ENCODE data around the gene DPP6. TPM values are rescaled to one million over a fixed set of nuclear protein-coding genes. Genes with fewer than 3 reads are reported as not detected.
A peak's percentile ranks its signal among the peaks of the same experiment; 100 is the strongest.

The DPP6 gene
- total and polyA plus RNA-seq, 2 of the 8 experiments (the other 6 are each of a cell fraction or from before 2014, with no cell fraction given): 4.7 to 6.8 TPM

DNA sequence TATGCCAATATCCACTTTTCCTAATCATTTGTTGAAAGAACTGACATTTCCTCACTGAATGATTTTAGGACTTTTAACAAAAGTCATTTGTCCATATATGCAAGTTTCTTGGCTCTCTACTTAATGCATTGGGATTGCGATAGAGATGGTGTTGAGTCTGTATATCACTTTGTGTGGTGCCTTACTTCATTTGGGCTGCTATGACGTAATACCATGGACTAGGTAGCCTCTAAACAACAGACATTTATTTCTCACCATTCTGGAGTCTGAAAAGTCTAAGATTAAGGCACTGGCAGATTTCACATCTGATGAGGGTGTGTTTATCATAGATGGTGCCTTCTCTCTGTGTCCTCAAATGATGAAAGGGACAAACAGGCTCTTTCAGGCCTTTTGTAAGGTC, 342.6 kb downstream of the DPP6 start:
- no peaks in the 10 kb centered on the region for H3K9me3 ChIP-seq (ENCODE audit: insufficient read depth in 2 of 2, low read depth in 1 of 2, low read length in 1 of 2)
- no peak overlapping the region for H3K9ac ChIP-seq (replicated peaks in 1 of 4; ENCODE audit: extremely low read depth in 1 of 4, low read depth in 3 of 4, low read length in 3 of 4)
- H3K4me2 ChIP-seq (ENCODE audit: insufficient read depth in 1 of 2, low read depth in 2 of 2, low read length in 2 of 2): no peak overlapping the region
- no peak overlapping the region for H2BK5ac ChIP-seq (ENCODE audit: low read depth, low read length)
- no peak overlapping the region for H2BK20ac ChIP-seq (ENCODE audit: low read length)
- H3K79me2 ChIP-seq (ENCODE audit: control insufficient read depth in 1 of 2, insufficient read depth in 2 of 2, low read length in 2 of 2): no peaks in the 10 kb centered on the region
- TF ChIP-seq POLR2AphosphoS5 (IDR thresholded peaks at IDR 0.05; ENCODE audit: low read depth, low read length) (no peak), CEBPB (IDR thresholded peaks at IDR 0.05; ENCODE audit: low read depth, low read length) (0 out of 2 replicates have a peak, but pooled peaks have one; percentile 44)
- H3K23me2 ChIP-seq (ENCODE audit: low read depth, low read length): no peaks in the 10 kb centered on the region
- no peak overlapping the region for H3K4ac ChIP-seq (replicated peaks; ENCODE audit: insufficient read length, low read depth, low read length)
- no peak overlapping the region for H2BK15ac ChIP-seq (ENCODE audit: low read length)
- no peak for DNase-seq (ENCODE audit: low read depth in 1 of 2, low spot score in 2 of 2)
- POLR2A ChIA-PET (ENCODE audit: partially characterized antibody): no interaction called here
- CTCF ChIA-PET (ENCODE audit: partially characterized antibody): no interaction called here
- H3K56ac ChIP-seq (replicated peaks; ENCODE audit: insufficient read length, low read depth, low read length): no peak overlapping the region
- H4K91ac ChIP-seq (replicated peaks; ENCODE audit: insufficient read length, low read length): no peak overlapping the region
- H4K20me1 ChIP-seq (replicated peaks in 1 of 2; ENCODE audit: control insufficient read depth in 1 of 2, insufficient read depth in 2 of 2, low read length in 2 of 2): no peaks in the 10 kb centered on the region
- H3K27ac ChIP-seq (ENCODE audit: low read depth, low read length): no peak overlapping the region
- no peak for FAIRE-seq
- H3K36me3 ChIP-seq (ENCODE audit: control insufficient read depth in 2 of 4, insufficient read depth in 4 of 4, low read length in 3 of 4): no peaks in the 10 kb centered on the region
- no peak overlapping the region for H3K4me3 ChIP-seq (ENCODE audit: extremely low read depth in 1 of 4, insufficient read depth in 2 of 4, low read depth in 3 of 4, low read length in 4 of 4)
- no peak overlapping the region for H3K14ac ChIP-seq (ENCODE audit: insufficient read length)
- H2BK120ac ChIP-seq (replicated peaks; ENCODE audit: low read depth, low read length): no peak overlapping the region
- WGBS, 2 experiments (ENCODE audit: extremely low coverage in 1 of 2, insufficient coverage in 1 of 2, insufficient read length in 1 of 2, insufficient replicate concordance in 2 of 2, low coverage in 1 of 2, low lambda C conversion rate in 2 of 2, missing lambda C conversion rate in 1 of 2): 100% methylated on average over 2 of the region's 2 CpGs; no CpG with 5 or more reads in 1 of the 2 experiments
- no peak overlapping the region for H3K23ac ChIP-seq (ENCODE audit: insufficient read length)
- H4K8ac ChIP-seq (ENCODE audit: extremely low read depth, insufficient read depth, low read length): no peak overlapping the region
- H3K79me1 ChIP-seq (ENCODE audit: low read depth, low read length): no peaks in the 10 kb centered on the region
- no peak overlapping the region for H4K5ac ChIP-seq (ENCODE audit: insufficient read length, low read depth, low read length)
- no peaks in the 10 kb centered on the region for H3K27me3 ChIP-seq (replicated peaks in 1 of 4; ENCODE audit: control insufficient read depth in 3 of 4, extremely low read depth in 1 of 4, insufficient read depth in 3 of 4, low read length in 3 of 4)
- no peak overlapping the region for H2AFZ ChIP-seq (ENCODE audit: low read length)
- no peak overlapping the region for H3K18ac ChIP-seq (ENCODE audit: extremely low read depth, low read length)
- H3K4me1 ChIP-seq (replicated peaks in 1 of 4; ENCODE audit: control insufficient read depth in 3 of 4, insufficient read depth in 4 of 4, low read length in 3 of 4): peaks cover 0 to 3% (median 1%) of the 10 kb centered on the region in 4 experiments; a peak in 2 of 7 replicates
- no peak overlapping the region for H2AK5ac ChIP-seq (ENCODE audit: low read depth, low read length)
- no peak overlapping the region for H2BK12ac ChIP-seq (ENCODE audit: low read depth, low read length)
